Activated T-helper 1 cell treated with anti-CD3 and anti-CD28 coated beads, Interleukin-12 subunit alpha, Interleukin-12 subunit beta, Interleukin-2, Interleukin-4 antibody, amounts not matched to agents 30 ng/mL and 10 ng/mL and 1 ng/mL, durations not matched to agents 14 hours and 24 hours and 36 hours (primary cell): ENCODE data around the gene AP4M1. TPM values are rescaled to one million over a fixed set of nuclear protein-coding genes. Genes with fewer than 3 reads are reported as not detected.

Experiments used
- DNase-seq: peaks from one replicate; pipeline ENCODE4 v3.0.0; 2021; ENCODE audit warnings: low spot score
- H3K27ac Mint-ChIP-seq: one replicate; pipeline ENCODE4 v1.8.0; 2021; ENCODE audit warnings: mild to moderate bottlenecking, mixed read lengths
- H3K27me3 Mint-ChIP-seq: one replicate; pipeline ENCODE4 v1.8.0; 2022; ENCODE audit warnings: mild to moderate bottlenecking, moderate library complexity, mixed read lengths; ENCODE audit not compliant: insufficient read depth
- H3K36me3 Mint-ChIP-seq: one replicate; pipeline ENCODE4 v1.8.0; 2021; ENCODE audit warnings: low read depth, mixed read lengths
- H3K4me1 Mint-ChIP-seq: one replicate; pipeline ENCODE4 v1.8.0; 2021; ENCODE audit warnings: low read depth, mixed read lengths
- H3K4me3 Mint-ChIP-seq: one replicate; pipeline ENCODE4 v1.8.0; 2021; ENCODE audit warnings: mild to moderate bottlenecking, moderate library complexity, mixed read lengths
- H3K9me3 Mint-ChIP-seq: one replicate; pipeline ENCODE4 v1.8.0; 2021; ENCODE audit warnings: mixed read lengths
- intact Hi-C: fragments of 100-400 bp; cut with micrococcal nuclease; formaldehyde crosslinking; loops from one replicate; pipeline ENCODE4 v1.15.1; 2024
- total RNA-seq: library from RNA; stranded (reverse); gene quantifications from 2 replicates; pipeline ENCODE4 v1.2.3, GENCODE V29; 2022

The AP4M1 gene, protein sequence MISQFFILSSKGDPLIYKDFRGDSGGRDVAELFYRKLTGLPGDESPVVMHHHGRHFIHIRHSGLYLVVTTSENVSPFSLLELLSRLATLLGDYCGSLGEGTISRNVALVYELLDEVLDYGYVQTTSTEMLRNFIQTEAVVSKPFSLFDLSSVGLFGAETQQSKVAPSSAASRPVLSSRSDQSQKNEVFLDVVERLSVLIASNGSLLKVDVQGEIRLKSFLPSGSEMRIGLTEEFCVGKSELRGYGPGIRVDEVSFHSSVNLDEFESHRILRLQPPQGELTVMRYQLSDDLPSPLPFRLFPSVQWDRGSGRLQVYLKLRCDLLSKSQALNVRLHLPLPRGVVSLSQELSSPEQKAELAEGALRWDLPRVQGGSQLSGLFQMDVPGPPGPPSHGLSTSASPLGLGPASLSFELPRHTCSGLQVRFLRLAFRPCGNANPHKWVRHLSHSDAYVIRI
- total RNA-seq: 12.3 and 15.9 TPM in 2 replicates

DNA sequence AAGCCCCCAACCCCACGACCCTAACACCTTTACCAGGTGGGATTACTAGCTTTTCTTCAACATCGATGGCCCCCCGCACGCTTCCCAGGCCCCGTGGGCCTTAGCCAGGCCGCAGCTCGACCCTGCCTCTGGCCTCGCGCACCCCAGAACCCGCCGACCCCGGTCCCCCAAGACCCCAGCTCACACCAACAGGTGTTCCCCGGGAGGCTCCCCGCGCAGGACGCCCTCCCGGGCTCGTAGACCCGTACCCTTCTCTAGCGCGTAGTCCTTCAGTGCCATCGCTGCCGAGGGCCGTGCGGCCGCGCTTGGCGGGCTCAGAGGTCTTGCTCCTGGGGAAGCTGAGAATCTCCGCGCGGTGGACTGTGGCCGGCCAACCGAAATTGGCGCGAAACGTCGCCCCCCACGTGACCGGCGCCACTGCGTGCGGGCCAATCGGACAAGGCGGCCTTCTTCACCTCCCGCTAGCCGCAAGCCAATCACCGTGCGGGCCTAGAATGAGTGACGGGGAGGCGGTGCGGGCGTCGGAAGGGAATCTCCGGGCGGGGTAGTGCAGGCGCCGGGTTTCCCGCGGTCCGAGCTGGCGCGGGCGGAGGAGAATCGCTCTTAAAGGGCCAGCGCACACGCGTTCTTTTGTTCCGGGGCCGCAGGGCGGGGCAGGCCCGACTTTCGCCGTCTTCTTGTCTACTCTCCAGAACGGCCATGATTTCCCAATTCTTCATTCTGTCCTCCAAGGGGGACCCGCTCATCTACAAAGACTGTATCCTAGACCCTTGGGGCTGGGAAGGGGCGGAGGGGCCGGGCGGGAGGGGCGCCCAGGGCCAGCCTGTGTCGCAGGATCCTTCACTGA lies at the start of gene AP4M1, which contains the start of gene MCM7:
AP4M1 (plus strand) TSS at position 628 of the 847 bp plus-strand sequence; CDS start at position 700, 72 bp downstream.
MCM7 (minus strand) TSS at position 382 of the 847 bp plus-strand sequence; CDS start at position 279, 103 bp downstream.
- peak within 1 kb of the TSS; percentile 97 for H3K27ac Mint-ChIP-seq
- peak; percentile 98 for DNase-seq
- no peaks in the 10 kb centered on the region for H3K9me3 Mint-ChIP-seq
- peak within 1 kb of the TSS; percentile 94 for H3K4me3 Mint-ChIP-seq
- intact Hi-C loops: loop anchor here (1.0 to 2.0 kb wide), 11 partner anchors 18 to 604 kb away; partner anchors contain the start of genes CNPY4, LAMTOR4, MEPCE and PPP1R35
- H3K4me1 Mint-ChIP-seq: peaks cover 39% of the 10 kb centered on the region
- H3K27me3 Mint-ChIP-seq: no peaks in the 10 kb centered on the region
- H3K36me3 Mint-ChIP-seq: peaks cover 47% of the 10 kb centered on the region

DNA sequence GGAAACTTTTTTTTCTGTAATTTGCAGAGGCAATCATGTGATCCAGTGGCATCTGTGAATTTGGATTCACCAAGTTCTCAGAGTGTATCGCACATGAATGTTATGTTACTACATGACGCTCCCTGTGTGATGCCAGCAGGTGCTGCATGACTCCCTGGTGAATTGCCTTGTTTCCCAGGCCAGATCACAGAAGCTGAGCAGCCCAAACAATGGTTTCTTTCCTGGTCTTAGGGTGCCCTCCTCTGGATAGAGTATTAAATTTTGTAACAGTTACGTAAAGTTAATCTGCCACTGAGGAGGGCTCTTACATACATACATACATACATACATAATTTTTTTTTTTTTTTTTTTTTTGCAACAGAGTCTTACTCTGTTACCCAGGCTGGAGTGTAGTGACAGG lies 48.2 kb upstream of the AP4M1 start:
- H3K9me3 Mint-ChIP-seq: no peaks in the 10 kb centered on the region
- peaks cover 10% of the 10 kb centered on the region for H3K36me3 Mint-ChIP-seq
- peaks cover 2% of the 10 kb centered on the region for H3K27me3 Mint-ChIP-seq
- peak; percentile 16 for DNase-seq
- H3K4me1 Mint-ChIP-seq: peaks cover 11% of the 10 kb centered on the region
- H3K27ac Mint-ChIP-seq: no peak overlapping the region
- H3K4me3 Mint-ChIP-seq: no peak overlapping the region
- intact Hi-C loops: loop anchor here (1.0 to 2.0 kb wide), 2 partner anchors 59 to 140 kb away; no protein-coding TSS in a partner anchor

DNA sequence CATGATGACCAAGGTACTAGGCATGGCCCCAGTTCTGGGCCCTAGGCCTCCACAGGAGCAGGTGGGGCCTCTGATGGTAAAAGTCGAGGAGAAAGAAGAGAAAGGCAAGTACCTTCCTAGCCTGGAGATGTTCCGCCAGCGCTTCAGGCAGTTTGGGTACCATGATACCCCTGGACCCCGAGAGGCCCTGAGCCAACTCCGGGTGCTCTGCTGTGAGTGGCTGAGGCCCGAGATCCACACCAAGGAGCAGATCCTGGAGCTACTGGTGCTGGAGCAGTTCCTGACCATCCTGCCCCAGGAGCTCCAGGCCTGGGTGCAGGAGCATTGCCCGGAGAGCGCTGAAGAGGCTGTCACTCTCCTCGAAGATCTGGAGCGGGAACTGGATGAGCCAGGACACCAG lies 44.4 kb upstream of the AP4M1 start:
- no peak for DNase-seq
- H3K27ac Mint-ChIP-seq: no peak overlapping the region
- intact Hi-C loops: no loop called here
- H3K9me3 Mint-ChIP-seq: no peaks in the 10 kb centered on the region
- H3K27me3 Mint-ChIP-seq: no peaks in the 10 kb centered on the region
- H3K4me1 Mint-ChIP-seq: no peaks in the 10 kb centered on the region
- peaks cover 22% of the 10 kb centered on the region for H3K36me3 Mint-ChIP-seq
- H3K4me3 Mint-ChIP-seq: no peak overlapping the region

DNA sequence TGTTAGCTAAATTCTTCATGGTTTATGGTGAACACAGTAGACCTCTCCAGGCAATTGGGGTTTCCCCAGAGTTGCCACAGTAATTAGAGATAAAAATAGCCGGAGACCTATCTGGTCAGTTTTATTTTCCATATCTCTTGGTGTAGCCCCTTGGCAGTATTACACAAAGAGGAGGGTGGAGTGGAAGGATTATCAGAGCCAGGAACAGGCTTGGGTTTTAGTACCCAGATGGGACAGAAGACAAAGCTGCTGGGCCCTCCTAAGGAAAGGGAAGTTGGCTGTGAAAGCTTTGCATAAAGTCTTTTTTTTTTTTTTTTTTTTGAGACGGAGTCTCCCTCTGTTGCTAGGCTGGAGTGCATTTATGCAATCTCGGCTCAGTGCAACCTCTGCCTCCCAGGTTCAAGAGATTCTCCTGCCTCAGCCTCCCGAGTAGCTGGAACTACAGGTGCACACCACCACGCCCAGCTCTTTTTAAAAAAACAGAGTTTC lies 42.1 kb upstream of the AP4M1 start:
- intact Hi-C loops: no loop called here
- no peaks in the 10 kb centered on the region for H3K9me3 Mint-ChIP-seq
- no peak for DNase-seq
- H3K36me3 Mint-ChIP-seq: peaks cover 31% of the 10 kb centered on the region
- no peaks in the 10 kb centered on the region for H3K4me1 Mint-ChIP-seq
- no peak overlapping the region for H3K4me3 Mint-ChIP-seq
- H3K27me3 Mint-ChIP-seq: no peaks in the 10 kb centered on the region
- H3K27ac Mint-ChIP-seq: no peak overlapping the region

DNA sequence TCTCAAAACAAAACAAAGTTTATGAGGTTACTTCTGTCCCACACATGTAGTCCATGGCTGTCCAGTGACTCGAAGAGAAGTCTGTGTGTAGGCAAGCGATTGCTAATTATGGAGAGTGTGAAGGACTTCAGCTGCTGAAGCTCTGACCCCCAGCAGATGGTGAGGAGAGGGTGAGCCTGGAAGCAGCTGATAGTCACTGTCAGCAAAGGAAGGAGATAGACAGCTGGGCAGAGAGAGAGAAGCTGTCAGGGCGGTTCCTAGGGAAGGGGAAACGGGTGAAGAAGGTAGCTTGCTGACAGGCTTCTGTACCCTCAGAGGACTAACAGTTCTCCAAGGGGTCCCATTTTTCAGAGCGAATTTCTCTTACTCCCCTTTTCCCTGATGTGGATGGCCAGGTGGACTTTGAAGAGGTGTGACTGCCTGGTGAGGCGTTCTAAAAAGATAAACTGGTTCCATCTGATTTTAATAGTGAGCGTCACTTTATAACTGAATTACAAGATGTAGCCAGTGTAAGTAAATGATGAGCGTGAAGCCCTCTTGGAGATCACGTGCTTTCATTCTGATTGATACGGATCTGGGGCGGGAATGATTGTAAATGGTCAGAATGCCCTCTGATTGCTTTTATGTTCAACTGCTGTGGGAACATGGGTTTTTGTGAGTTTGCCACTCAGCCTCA lies 39.8 kb upstream of the AP4M1 start:
- H3K4me3 Mint-ChIP-seq: no peak overlapping the region
- no peaks in the 10 kb centered on the region for H3K9me3 Mint-ChIP-seq
- H3K4me1 Mint-ChIP-seq: no peaks in the 10 kb centered on the region
- H3K27ac Mint-ChIP-seq: no peak overlapping the region
- no peak for DNase-seq
- peaks cover 37% of the 10 kb centered on the region for H3K36me3 Mint-ChIP-seq
- intact Hi-C loops: no loop called here
- no peaks in the 10 kb centered on the region for H3K27me3 Mint-ChIP-seq

DNA sequence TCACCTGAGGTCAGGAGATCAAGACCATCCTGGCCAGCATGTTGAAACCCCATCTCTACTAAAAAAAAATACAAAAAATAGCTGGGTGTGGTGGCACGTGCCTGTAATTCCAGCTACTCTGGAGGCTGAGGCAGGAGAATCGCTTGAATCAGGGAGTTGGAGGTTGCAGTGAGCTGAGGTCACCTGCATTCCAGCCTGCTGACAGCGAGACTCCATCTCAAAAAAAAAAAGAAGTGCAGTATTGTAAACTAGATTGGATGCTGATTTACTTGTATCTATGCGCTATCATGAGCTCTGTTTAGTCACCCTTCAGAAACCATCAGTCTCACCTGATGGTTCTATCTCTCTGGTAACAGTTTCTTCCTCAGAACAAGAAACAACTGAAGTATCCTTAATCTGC lies 38.1 kb upstream of the AP4M1 start:
- Mint-ChIP-seq H3K27ac (no peak overlapping the region), H3K36me3 (peaks cover 33% of the 10 kb centered on the region), H3K4me1 (no peaks in the 10 kb centered on the region), H3K27me3 (no peaks in the 10 kb centered on the region), H3K4me3 (no peak overlapping the region), H3K9me3 (no peaks in the 10 kb centered on the region)
- DNase-seq: no peak
- intact Hi-C loops: no loop called here

DNA sequence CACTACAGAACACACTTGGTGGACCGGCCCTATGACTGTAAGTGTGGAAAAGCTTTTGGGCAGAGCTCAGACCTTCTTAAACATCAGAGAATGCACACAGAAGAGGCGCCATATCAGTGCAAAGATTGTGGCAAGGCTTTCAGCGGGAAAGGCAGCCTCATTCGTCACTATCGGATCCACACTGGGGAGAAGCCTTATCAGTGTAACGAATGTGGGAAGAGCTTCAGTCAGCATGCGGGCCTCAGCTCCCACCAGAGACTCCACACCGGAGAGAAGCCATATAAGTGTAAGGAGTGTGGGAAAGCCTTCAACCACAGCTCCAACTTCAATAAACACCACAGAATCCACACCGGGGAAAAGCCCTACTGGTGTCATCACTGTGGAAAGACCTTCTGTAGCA lies 37.3 kb upstream of the AP4M1 start:
- H3K27me3 Mint-ChIP-seq: no peaks in the 10 kb centered on the region
- intact Hi-C loops: no loop called here
- no peak for DNase-seq
- H3K4me3 Mint-ChIP-seq: no peak overlapping the region
- no peak overlapping the region for H3K27ac Mint-ChIP-seq
- no peaks in the 10 kb centered on the region for H3K4me1 Mint-ChIP-seq
- peaks cover 31% of the 10 kb centered on the region for H3K36me3 Mint-ChIP-seq
- H3K9me3 Mint-ChIP-seq: no peaks in the 10 kb centered on the region

DNA sequence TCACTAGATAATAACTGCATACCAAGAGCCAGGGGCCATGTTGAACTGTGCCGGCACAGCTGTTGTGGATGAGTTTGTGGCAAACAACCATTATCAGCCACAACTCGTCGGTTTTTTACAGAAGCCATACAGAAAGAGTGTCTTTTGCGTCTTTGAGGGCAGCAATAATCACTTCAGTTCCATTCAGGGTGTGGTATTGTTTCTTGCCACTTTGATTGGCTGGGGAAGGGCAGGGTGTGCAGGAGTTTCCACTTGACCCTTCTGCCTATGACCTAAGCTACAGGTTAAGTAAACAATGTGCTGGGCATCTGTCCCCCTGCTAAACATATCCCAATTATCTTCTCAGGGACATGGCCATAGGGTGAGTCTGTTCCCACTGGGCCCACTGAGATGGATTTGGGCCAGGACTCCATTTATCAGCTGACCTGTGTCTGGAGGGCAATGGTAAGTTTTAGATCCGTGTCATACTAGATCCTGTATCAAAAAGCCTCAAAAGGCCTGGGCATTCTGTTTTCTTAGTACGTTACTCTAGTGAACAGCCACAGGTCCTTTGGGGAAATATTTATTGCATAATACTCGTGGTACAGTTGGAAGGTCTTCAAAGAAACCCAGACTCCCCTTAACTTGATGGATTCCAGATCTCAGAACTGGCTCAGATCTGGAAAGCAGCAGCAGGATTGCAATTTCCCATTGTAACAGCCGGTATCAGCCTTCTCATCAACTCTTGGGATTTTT lies 35.8 kb upstream of the AP4M1 start:
- DNase-seq: no peak
- Mint-ChIP-seq H3K4me3 (no peak overlapping the region), H3K27ac (no peak overlapping the region), H3K27me3 (no peaks in the 10 kb centered on the region), H3K4me1 (no peaks in the 10 kb centered on the region), H3K9me3 (peaks cover 8% of the 10 kb centered on the region), H3K36me3 (peaks cover 37% of the 10 kb centered on the region)
- intact Hi-C loops: no loop called here

DNA sequence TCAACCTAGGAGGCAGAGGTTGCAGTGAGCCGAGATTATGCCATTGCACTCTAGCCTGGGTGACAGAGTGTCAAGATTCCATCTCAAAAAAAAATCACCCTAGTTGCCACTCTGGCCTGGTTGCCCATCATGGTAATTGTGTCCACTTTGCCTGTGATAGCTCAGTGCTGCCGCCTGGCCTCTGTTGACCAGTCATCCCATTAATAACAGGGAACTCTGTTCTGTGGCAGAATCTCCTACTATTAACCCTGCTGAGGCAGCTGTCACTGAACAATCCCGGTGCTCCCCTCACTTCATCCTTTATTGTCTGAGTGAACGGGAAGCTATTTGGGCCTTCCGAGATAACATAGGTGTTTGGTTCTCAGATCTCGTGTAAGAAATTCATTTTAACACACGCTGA lies 34.5 kb upstream of the AP4M1 start:
- intact Hi-C loops: no loop called here
- Mint-ChIP-seq H3K4me1 (no peaks in the 10 kb centered on the region), H3K27ac (no peak overlapping the region), H3K9me3 (peaks cover 22% of the 10 kb centered on the region), H3K27me3 (no peaks in the 10 kb centered on the region), H3K36me3 (peaks cover 44% of the 10 kb centered on the region), H3K4me3 (no peak overlapping the region)
- no peak for DNase-seq

DNA sequence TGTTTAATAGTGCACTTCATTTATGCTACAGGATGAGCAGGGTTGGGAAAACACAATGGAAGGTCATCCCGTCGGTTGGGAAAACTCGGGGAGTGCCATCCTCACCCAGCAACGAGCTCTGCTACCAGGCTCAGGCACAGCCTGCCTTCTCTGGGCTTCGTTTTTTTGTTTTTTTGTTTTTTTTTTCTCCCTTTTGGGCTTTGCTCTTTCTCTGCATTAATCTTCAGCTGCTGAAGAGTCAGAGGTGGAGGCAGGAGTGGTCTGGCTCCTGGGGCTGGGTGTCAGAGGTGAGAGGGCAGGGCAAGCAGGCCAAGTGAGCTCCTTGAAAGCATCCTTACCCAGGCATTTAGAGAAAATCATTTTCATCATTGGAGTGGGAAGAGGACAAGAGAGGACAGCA lies 31.5 kb upstream of the AP4M1 start:
- Mint-ChIP-seq H3K4me3 (no peak overlapping the region), H3K27me3 (no peaks in the 10 kb centered on the region), H3K27ac (no peak overlapping the region), H3K4me1 (no peaks in the 10 kb centered on the region), H3K9me3 (peaks cover 34% of the 10 kb centered on the region), H3K36me3 (peaks cover 60% of the 10 kb centered on the region)
- intact Hi-C loops: no loop called here
- DNase-seq: no peak

DNA sequence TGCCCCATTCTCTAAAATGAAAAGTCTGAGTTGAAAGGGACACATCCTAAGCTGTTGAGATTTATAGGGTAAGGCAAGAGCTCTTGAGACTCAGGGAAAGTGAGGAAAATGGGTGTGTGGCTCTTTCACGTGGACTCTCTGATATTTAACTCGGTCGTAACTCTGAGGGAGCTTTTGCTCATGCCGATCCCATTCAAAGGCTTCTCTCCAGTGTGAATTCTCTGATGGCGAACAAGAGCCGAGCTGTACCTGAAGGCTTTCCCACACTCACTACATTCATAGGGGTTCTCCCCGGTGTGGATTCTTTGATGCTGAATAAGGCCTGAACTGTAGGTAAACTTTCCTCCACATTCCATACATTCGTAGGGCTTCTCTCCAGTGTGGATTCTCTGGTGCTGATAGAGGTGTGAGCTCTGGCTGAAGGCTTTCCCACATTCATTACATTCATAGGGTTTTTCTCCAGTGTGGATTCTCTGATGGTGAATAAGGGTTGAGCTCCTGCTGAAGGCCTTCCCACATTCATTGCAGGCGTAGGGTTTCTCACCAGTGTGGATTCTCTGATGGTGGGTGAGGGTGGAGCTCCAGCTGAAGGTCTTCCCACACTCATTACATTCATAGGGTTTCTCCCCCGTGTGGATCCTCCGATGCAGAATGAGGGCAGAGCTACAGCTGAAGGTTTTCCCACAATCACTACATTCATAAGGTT lies 30.3 kb upstream of the AP4M1 start:
- H3K27ac Mint-ChIP-seq: no peak overlapping the region
- no peak for DNase-seq
- no peaks in the 10 kb centered on the region for H3K4me1 Mint-ChIP-seq
- intact Hi-C loops: no loop called here
- no peak overlapping the region for H3K4me3 Mint-ChIP-seq
- H3K9me3 Mint-ChIP-seq: peaks cover 37% of the 10 kb centered on the region
- no peaks in the 10 kb centered on the region for H3K27me3 Mint-ChIP-seq
- peaks cover 68% of the 10 kb centered on the region for H3K36me3 Mint-ChIP-seq
